WERI-Rb-1 (cell line): ENCODE measurements around the gene GPRC5D.

Source experiments
- DNase-seq: peaks from one replicate; pipeline ENCODE4 v3.0.0-alpha.2; 2020
- H3K27ac ChIP-seq: fragments of 250-450 bp; sonication (Bioruptor Pico); 2 replicates; pipeline ENCODE4 v1.5.1; 2020; ENCODE audit warnings: mild to moderate bottlenecking, moderate library complexity
- H3K27me3 ChIP-seq: fragments of 250-450 bp; sonication (Bioruptor Pico); 2 replicates; pipeline ENCODE4 v1.5.1; 2021; ENCODE audit warnings: mild to moderate bottlenecking, low read depth, moderate library complexity; ENCODE audit not compliant: insufficient read depth, severe bottlenecking
- H3K36me3 ChIP-seq: fragments of 250-450 bp; sonication (Bioruptor Pico); 2 replicates; pipeline ENCODE4 v1.5.1; 2020; ENCODE audit warnings: mild to moderate bottlenecking, moderate library complexity
- H3K4me3 ChIP-seq: 2 replicates; pipeline ENCODE4 v1.5.1; 2011; ENCODE audit warnings: low read depth, mild to moderate bottlenecking, control low read depth, low read length
- H3K9me3 ChIP-seq: fragments of 250-450 bp; sonication (Bioruptor Pico); 2 replicates; pipeline ENCODE4 v1.5.1; 2021; ENCODE audit warnings: mild to moderate bottlenecking, moderate library complexity; ENCODE audit not compliant: severe bottlenecking
- TF ChIP-seq, protein P1 (sequence below): IDR thresholded peaks from 2 replicates; pipeline ENCODE4 v1.5.1; 2011; ENCODE audit warnings: low read depth, mild to moderate bottlenecking, control low read depth, inconsistent platforms, low read length

GPRC5D gene

DNA sequence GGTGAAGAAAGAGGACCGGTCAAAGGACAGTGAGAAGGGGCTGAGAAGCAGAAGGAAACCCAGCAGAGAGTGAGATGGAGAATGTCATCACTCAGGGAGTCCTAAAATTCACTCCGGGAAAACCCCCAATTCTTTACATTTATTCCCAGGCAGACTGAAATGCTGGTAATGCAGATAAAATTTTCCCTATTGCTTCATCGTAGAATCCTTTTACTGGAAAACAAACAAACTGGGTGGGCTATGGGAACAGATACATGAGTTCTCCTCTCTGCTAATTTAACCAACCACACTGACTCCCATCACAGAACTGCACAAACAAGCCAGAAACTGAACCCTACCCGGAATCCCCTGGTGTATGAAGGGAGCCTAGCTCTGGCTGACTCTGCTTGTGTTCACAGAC is 27.2 kb upstream of the GPRC5D start:
- H3K27ac ChIP-seq, result no peak overlapping the region
- H3K9me3 ChIP-seq, result no peaks in the 10 kb centered on the region
- H3K27me3 ChIP-seq, result no peaks in the 10 kb centered on the region
- no peak for DNase-seq
- no peaks in the 10 kb centered on the region; the same call in 1 of the 2 replicates for H3K36me3 ChIP-seq
- TF ChIP-seq, protein P1, sequence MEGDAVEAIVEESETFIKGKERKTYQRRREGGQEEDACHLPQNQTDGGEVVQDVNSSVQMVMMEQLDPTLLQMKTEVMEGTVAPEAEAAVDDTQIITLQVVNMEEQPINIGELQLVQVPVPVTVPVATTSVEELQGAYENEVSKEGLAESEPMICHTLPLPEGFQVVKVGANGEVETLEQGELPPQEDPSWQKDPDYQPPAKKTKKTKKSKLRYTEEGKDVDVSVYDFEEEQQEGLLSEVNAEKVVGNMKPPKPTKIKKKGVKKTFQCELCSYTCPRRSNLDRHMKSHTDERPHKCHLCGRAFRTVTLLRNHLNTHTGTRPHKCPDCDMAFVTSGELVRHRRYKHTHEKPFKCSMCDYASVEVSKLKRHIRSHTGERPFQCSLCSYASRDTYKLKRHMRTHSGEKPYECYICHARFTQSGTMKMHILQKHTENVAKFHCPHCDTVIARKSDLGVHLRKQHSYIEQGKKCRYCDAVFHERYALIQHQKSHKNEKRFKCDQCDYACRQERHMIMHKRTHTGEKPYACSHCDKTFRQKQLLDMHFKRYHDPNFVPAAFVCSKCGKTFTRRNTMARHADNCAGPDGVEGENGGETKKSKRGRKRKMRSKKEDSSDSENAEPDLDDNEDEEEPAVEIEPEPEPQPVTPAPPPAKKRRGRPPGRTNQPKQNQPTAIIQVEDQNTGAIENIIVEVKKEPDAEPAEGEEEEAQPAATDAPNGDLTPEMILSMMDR, result no peak
- no peak overlapping the region for H3K4me3 ChIP-seq

DNA sequence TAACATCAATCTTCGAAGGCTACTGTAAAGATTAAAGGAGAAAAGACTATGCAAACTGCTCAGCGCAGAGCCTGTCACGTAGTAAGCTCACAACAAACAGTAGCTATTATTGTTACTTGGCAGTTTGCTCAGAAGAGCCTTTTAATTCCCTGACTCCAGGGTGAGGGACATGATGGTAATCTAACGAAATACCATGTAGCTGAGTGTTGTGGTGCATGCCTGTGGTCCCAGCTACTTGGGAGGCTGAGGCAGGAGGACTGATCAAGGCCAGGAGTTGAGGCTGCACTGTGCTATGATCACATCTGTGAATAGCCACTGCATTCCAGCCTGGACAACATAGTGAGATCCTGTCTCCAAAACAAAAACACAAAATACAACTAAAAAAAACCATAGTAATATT is 25.3 kb upstream of the GPRC5D start:
- Histone ChIP-seq H3K9me3 (no peaks in the 10 kb centered on the region), H3K27me3 (no peaks in the 10 kb centered on the region), H3K36me3 (peaks cover 6% of the 10 kb centered on the region), H3K4me3 (no peak overlapping the region), H3K27ac (no peak overlapping the region)
- TF ChIP-seq, protein P1, result no peak
- no peak for DNase-seq

DNA sequence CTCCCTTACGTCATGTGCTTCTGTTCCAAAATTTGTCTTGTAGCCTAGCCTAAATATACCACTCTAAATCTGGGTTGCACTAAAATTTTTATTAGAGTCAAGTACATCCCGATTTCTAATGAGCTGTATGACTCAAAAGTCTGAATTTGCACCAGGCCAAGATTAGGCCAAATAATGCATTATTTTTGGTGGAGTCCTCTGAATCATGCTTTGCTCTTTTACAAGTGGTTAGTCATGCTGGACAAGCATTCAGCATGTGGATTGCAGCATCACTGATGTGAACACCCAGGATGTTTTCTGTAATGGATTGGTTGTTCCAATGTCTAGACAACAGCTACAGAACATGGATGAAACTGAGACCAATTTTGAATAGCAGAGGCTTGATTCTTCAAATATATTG is 24.4 kb upstream of the GPRC5D start:
- DNase-seq, result no peak
- TF ChIP-seq, protein P1, result no peak
- no peak overlapping the region for H3K27ac ChIP-seq

DNA sequence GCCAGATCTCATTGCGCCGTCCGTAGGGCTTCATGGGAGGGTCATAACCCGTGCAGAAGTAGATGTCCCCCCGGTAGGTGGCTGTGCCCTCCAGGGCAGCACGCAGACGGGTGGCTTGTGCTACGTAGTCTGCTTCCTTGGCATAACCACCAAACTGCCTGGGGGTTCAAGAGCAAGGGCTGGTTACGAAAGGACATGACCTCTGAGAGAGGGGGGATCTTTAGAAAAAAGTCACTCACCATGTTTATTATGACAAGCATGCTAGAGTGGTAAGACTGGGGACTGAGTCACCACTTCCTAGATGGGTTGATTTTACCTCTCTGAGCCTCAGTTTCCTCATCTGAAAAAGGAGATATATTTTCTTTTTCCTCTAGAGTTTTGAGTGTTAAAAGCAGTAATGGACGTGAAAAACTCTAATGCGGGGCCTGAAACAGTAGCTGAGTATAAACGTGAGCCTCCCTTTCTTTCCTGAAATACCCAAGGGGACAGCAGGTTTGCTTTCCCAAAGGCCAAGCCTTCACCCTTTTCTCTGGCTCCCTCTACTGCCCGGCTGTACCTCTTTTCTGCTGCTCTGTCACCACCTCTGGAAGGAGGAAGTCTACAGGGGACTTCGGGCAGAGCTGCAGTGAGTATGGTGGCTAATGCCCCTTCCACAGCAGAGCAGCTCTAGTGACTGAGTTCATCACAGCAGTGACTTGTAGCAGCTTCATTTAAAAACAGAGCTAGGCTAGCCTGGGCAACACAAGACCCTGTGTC is 23.5 kb upstream of the GPRC5D start:
- peak; percentile 72 for DNase-seq
- Histone ChIP-seq H3K27ac (no peak overlapping the region), H3K4me3 (no peak overlapping the region), H3K9me3 (no peaks in the 10 kb centered on the region), H3K36me3 (peaks cover 6% of the 10 kb centered on the region), H3K27me3 (no peaks in the 10 kb centered on the region)
- TF ChIP-seq, protein P1, result peak; percentile 78

More for the DNA sequence above, 24.4 kb upstream of the GPRC5D start:
- Histone ChIP-seq H3K27me3 (no peaks in the 10 kb centered on the region), H3K4me3 (no peak overlapping the region), H3K36me3 (peaks cover 6% of the 10 kb centered on the region), H3K9me3 (no peaks in the 10 kb centered on the region)

DNA sequence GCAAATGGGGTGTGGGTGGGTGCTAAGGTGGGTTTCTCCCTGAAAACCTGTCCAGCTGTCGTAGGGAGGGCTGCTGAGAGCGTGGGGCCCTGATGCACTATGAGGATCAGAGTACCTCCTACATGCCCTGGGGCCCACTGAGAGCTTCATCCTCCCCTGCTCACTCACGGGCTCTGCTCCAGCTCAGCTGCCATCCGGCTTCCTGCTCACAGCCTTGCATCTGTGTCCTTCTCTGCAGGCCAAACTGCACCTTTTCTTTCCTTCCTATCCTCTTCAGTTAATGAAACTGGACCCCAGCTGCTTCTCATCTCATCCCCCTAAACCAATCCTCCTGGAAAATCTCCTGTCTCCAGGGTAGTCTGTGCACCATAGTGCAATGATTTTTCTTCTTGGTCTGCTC is 22.2 kb upstream of the GPRC5D start:
- no peak overlapping the region for H3K27ac ChIP-seq
- TF ChIP-seq, protein P1, result no peak
- H3K9me3 ChIP-seq, result no peaks in the 10 kb centered on the region
- DNase-seq, result no peak
- H3K27me3 ChIP-seq, result no peaks in the 10 kb centered on the region
- H3K36me3 ChIP-seq, result peaks cover 6% of the 10 kb centered on the region
- no peak overlapping the region for H3K4me3 ChIP-seq

DNA sequence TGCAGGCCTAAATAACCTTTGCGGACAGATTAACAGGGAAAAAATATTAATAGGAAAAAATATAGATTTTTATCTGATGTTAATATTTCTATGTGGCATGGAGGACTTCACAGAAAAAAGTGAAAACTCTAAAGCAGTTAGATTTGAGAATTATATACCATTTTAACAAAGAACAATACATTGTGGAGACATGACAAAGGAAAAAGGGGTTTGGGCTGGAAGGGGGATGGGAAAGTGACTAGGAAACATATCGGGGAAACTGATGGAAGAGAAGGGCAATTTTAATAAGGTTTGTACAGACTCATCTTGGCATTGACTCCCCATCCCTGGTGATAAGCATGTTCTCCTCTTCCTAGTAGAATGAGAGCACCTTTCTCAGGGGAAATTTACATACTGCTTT is 21.0 kb upstream of the GPRC5D start:
- H3K4me3 ChIP-seq, result no peak overlapping the region
- peaks cover 6% of the 10 kb centered on the region for H3K36me3 ChIP-seq
- no peaks in the 10 kb centered on the region for H3K27me3 ChIP-seq
- no peak overlapping the region for H3K27ac ChIP-seq
- DNase-seq, result no peak
- TF ChIP-seq, protein P1, result no peak
- no peaks in the 10 kb centered on the region for H3K9me3 ChIP-seq
